Gastrocnemius medialis (tissue), 4 donors: ENCODE results near the gene MICAL1. TPM values are rescaled to one million over a fixed set of nuclear protein-coding genes. Genes with fewer than 3 reads are reported as not detected.

Experiments used
- ATAC-seq, 2 donors: fragments of 150-250 bp; one replicate each; pipeline ENCODE4 v1.9.1; 2016
- DNase-seq, 2 donors: peaks; one replicate each; pipeline ENCODE4 v3.0.0-alpha.2; 2019
- H3K27ac ChIP-seq, 4 donors: fragments of 200-600 bp; sonication (generic); 1 replicate in 1 of 4; 2 replicates in 3 of 4; pipeline ENCODE4 v1.5.1; 2016 to 2018; ENCODE audit warnings: mild to moderate bottlenecking in 2 of 4, moderate library complexity in 1 of 4
- H3K27me3 ChIP-seq, 3 donors: fragments of 200-600 bp; sonication (generic) in 2 of 3; 1 replicate in 1 of 3; 2 replicates in 2 of 3; pipeline versions ENCODE4 v1.5.1 to v1.6.0; 2016 to 2019; ENCODE audit warnings: mild to moderate bottlenecking in 1 of 3, moderate library complexity in 1 of 3
- H3K36me3 ChIP-seq, 2 donors: fragments of 200-600 bp; sonication (generic) in 1 of 2; one replicate each; pipeline ENCODE4 v1.5.1; 2017 to 2018
- H3K4me1 ChIP-seq, 2 donors: fragments of 200-600 bp; sonication (generic) in 1 of 2; one replicate each; pipeline ENCODE4 v1.5.1; 2016 to 2017; ENCODE audit warnings: mild to moderate bottlenecking in 2 of 2
- H3K4me3 ChIP-seq, 4 donors: fragments of 200-600 bp; sonication (generic) in 3 of 4; 1 replicate in 1 of 4; 2 replicates in 3 of 4; pipeline ENCODE4 v1.5.1; 2016 to 2019; ENCODE audit warnings: mild to moderate bottlenecking in 2 of 4
- H3K9me3 ChIP-seq, 3 donors: fragments of 200-600 bp; sonication (generic) in 2 of 3; 1 replicate in 1 of 3; 2 replicates in 2 of 3; pipeline ENCODE4 v1.5.1; 2016 to 2019
- CTCF ChIP-seq, 5 experiments: fragments of 450-650 bp in 3 of 5; fragments of 200-600 bp in 2 of 5; sonication (generic) in 2 of 5; IDR thresholded peaks in 4 of 5; conservative IDR thresholded peaks in 1 of 5; 1 replicate in 4 of 5; 2 replicates in 1 of 5; pipeline ENCODE4 v1.5.1; 2016 to 2019; ENCODE audit warnings: antibody characterized with exemption in 5 of 5, mild to moderate bottlenecking in 3 of 5, moderate library complexity in 3 of 5
- POLR2A ChIP-seq, 2 donors: fragments of 450-650 bp; IDR thresholded peaks; one replicate each; pipeline ENCODE4 v1.6.1; 2017; ENCODE audit warnings: antibody characterized with exemption in 2 of 2, mild to moderate bottlenecking in 2 of 2, moderate library complexity in 2 of 2
- in situ Hi-C, 4 donors: fragments of 200-750 bp; cut with MboI; loops; one replicate each; pipeline versions ENCODE4 v1.15.0 to v1.8.0; 2017; ENCODE audit warnings: low sequenced_read_pairs in 4 of 4
- intact Hi-C: fragments of 100-400 bp; cut with DNase I; formaldehyde crosslinking; loops from one replicate; pipeline ENCODE4 v1.15.1; 2023; ENCODE audit warnings: low total_unique reads
- total RNA-seq, 4 donors: library from RNA; depleted of rRNA; stranded (reverse); fragments of >200 nt; gene quantifications; one replicate each; pipeline versions ENCODE4 v1.1.0 to v1.2.3, GENCODE V29; 2016

The MICAL1 gene
- total RNA-seq, 4 donors from 2014 or later, result 6.0 to 11.6 (median 8.0) TPM

DNA sequence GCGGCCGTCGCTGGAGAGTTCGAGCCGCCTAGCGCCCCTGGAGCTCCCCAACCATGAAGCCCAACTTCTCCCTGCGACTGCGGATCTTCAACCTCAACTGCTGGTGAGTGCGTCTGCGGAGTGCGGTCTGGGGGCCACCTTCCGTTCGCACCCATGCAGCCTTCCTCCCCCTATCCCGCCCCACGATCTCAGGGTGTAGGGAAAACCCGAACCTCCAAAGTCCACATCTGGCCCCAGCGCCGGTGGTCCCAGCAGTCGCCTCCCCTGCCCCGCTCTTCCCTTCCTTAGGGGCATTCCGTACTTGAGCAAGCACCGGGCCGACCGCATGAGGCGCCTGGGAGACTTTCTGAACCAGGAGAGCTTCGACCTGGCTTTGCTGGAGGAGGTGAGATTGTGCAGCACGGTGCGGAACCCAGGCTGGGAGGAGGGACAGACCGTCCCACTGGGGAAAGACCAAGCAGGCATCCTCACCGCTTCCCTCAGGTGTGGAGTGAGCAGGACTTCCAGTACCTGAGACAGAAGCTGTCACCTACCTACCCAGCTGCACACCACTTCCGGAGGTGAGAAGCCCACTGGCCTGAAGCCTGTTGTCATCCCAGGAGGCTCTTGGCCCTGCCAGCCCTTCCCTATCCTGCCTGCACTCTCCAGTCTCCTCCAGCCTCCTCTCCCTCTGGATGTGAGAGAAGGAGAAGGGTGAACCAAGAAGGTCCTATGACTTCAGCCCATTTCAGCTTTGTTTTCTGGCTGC lies 14.3 kb downstream of the MICAL1 start:
- peaks cover 10 to 15% of the 10 kb centered on the region in 2 donors for H3K4me1 ChIP-seq
- intact Hi-C loops, result loop anchor here (5.0 kb wide), 1 partner anchor 344 kb away; the partner anchor contains the start of gene CEP57L1
- DNase-seq, result peak in 1 of 2 donors; percentile 48
- peak; percentile 38 to 44 for ATAC-seq
- H3K9me3 ChIP-seq, result no peaks in the 10 kb centered on the region
- peaks cover 0 to 12% of the 10 kb centered on the region in 2 donors for H3K36me3 ChIP-seq
- peak in 1 of 5 experiments; percentile 29 for TF ChIP-seq CTCF (IDR thresholded peaks at IDR 0.05 in 4 of 5, conservative IDR thresholded peaks at IDR 0.05 in 1 of 5)
- TF ChIP-seq POLR2A (IDR thresholded peaks at IDR 0.05), result no peak
- peak overlapping the region; percentile 74 to 89 (median 83) for H3K27ac ChIP-seq
- in situ Hi-C loops, result no loop called here
- H3K27me3 ChIP-seq, result no peaks in the 10 kb centered on the region
- H3K4me3 ChIP-seq, result peak overlapping the region; percentile 73 to 96 (median 87)

DNA sequence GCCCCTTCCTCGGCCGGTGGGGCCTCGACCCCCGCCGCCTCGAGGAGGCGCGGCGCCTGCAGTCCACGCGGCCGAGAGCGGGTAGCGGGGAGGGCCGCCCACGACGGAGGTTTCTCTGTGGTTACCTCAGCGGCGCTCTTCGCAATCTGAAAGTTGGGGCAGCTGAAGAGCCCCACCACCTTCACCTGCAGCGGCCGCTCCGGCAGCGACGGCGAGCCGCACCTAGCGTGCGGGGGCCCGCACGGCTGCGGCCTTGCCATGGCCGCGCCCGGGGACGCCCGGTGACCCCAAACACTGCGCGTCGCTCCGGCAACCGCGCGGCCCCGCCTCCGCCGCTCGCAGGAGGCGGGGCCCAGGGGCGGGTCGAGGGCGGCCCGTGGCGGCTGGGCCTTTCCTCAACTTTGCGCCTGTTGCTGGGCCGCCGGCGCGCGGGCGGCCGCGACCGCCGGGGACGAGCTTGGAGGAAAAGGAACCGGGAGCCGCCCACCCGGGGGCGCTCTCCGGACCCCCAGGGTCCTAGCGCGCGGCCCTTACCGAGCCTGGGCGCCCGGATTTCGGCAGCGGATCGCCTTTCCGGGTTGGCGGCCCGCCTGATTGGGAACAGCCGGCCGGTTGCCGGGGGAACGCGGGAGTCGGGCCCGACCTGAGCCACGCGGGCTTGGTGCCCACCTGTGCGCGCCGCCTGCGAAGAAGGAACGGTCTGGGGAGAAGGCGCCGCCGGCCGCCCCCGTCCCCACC lies 15.1 kb downstream of the MICAL1 start, which contains the start of the genes PPIL6 and SMPD2:
TSS of gene PPIL6 (minus strand) at position 298 of the 738 bp plus-strand sequence. CDS start at position 260, 38 bp downstream.
TSS of gene SMPD2 (plus strand) at position 394 of the 738 bp plus-strand sequence. CDS start 398 bp downstream, outside the sequence.
- in situ Hi-C loops, result no loop called here
- intact Hi-C loops, result loop anchor here (1.0 to 5.0 kb wide), 3 partner anchors 43 to 343 kb away; partner anchors contain the start of genes CEP57L1 and ZBTB24
- H3K9me3 ChIP-seq, result no peaks in the 10 kb centered on the region

GRCh38 chr6:109436041-109436440 lies 19.5 kb downstream of the MICAL1 start:
- Histone ChIP-seq H3K36me3 (no peaks in the 10 kb centered on the region), H3K27me3 (no peaks in the 10 kb centered on the region), H3K4me1 (peaks cover 7 to 10% of the 10 kb centered on the region in 2 donors), H3K27ac (no peak overlapping the region), H3K4me3 (no peak overlapping the region), H3K9me3 (no peaks in the 10 kb centered on the region)
- TF ChIP-seq POLR2A (IDR thresholded peaks at IDR 0.05) (no peak), CTCF (IDR thresholded peaks at IDR 0.05 in 4 of 5, conservative IDR thresholded peaks at IDR 0.05 in 1 of 5) (no peak)
- intact Hi-C loops (no loop called here), in situ Hi-C loops (loop anchor here in 1 of 4 donors (10.0 kb wide), 1 partner anchor 49 kb away; the partner anchor contains the start of gene ZBTB24)
- ATAC-seq, result no peak
- DNase-seq, result no peak

More for the DNA sequence above, 15.1 kb downstream of the MICAL1 start, which contains the start of the genes PPIL6 and SMPD2:
- peak; percentile 69 to 85 for DNase-seq
- H3K36me3 ChIP-seq, result peaks cover 0 to 4% of the 10 kb centered on the region in 2 donors
- peak; percentile 90 to 92 for ATAC-seq
- H3K27ac ChIP-seq, result peak within 1 kb of the TSS; percentile 74 to 89 (median 83)
- peaks cover 10 to 15% of the 10 kb centered on the region in 2 donors for H3K4me1 ChIP-seq
- H3K4me3 ChIP-seq, result peak within 1 kb of the TSS; percentile 73 to 96 (median 87)
- TF ChIP-seq CTCF (IDR thresholded peaks at IDR 0.05 in 4 of 5, conservative IDR thresholded peaks at IDR 0.05 in 1 of 5) (peak in 2 of 5 experiments; percentile 36 to 40), POLR2A (IDR thresholded peaks at IDR 0.05) (peak; percentile 36 to 62)
- H3K27me3 ChIP-seq, result no peaks in the 10 kb centered on the region

GRCh38 chr6:109434456-109434855 lies 21.1 kb downstream of the MICAL1 start:
- ATAC-seq (no peak), DNase-seq (no peak)
- Histone ChIP-seq H3K27me3 (no peaks in the 10 kb centered on the region), H3K27ac (no peak overlapping the region), H3K4me1 (peaks cover 3% of the 10 kb centered on the region in 2 donors), H3K4me3 (no peak overlapping the region), H3K36me3 (no peaks in the 10 kb centered on the region), H3K9me3 (no peaks in the 10 kb centered on the region)
- in situ Hi-C loops, result loop anchor here in 1 of 4 donors (10.0 kb wide), 1 partner anchor 50 kb away; the partner anchor contains the start of gene ZBTB24
- intact Hi-C loops, result no loop called here
- TF ChIP-seq POLR2A (IDR thresholded peaks at IDR 0.05), result no peak
- TF ChIP-seq CTCF (IDR thresholded peaks at IDR 0.05 in 4 of 5, conservative IDR thresholded peaks at IDR 0.05 in 1 of 5), result no peak
